Effector memory CD4-positive, alpha-beta T cell (primary cell): ENCODE data around the gene LRRC47.
"Not testable (repeated sequence)": the region's sequence is repeated elsewhere in the genome, so short reads cannot be mapped to it uniquely, and the experiment has no call there.

ENCODE experiments used
- DNase-seq, 3 donors: peaks; one replicate each; pipeline ENCODE4 v3.0.0-alpha.2; 2020
- H3K27ac ChIP-seq: 2 replicates; pipeline ENCODE4 v1.7.0; 2013; ENCODE audit warnings: mild to moderate bottlenecking, low read length, moderate library complexity; ENCODE audit not compliant: insufficient read depth, poor library complexity, severe bottlenecking
- H3K27me3 ChIP-seq: replicated peaks from 2 replicates; pipeline ENCODE4 v1.7.0; 2013; ENCODE audit warnings: mild to moderate bottlenecking, low read length; ENCODE audit not compliant: insufficient read depth, control insufficient read depth, poor library complexity, severe bottlenecking
- H3K36me3 ChIP-seq: 2 replicates; pipeline ENCODE4 v1.7.0; 2013; ENCODE audit warnings: mild to moderate bottlenecking, low read length, moderate library complexity; ENCODE audit not compliant: control insufficient read depth, insufficient read depth
- H3K4me1 ChIP-seq: 2 replicates; pipeline ENCODE4 v1.7.0; 2013; ENCODE audit warnings: low read length, mild to moderate bottlenecking; ENCODE audit not compliant: control insufficient read depth, insufficient read depth, poor library complexity, severe bottlenecking
- H3K4me3 ChIP-seq: 2 replicates; pipeline ENCODE4 v1.7.0; 2013; ENCODE audit warnings: low read length, low read depth, mild to moderate bottlenecking; ENCODE audit not compliant: insufficient read depth, poor library complexity, severe bottlenecking
- H3K9me3 ChIP-seq: 2 replicates; pipeline ENCODE4 v1.7.0; 2013; ENCODE audit warnings: mild to moderate bottlenecking, low read length, moderate library complexity; ENCODE audit not compliant: control insufficient read depth

The LRRC47 gene

DNA sequence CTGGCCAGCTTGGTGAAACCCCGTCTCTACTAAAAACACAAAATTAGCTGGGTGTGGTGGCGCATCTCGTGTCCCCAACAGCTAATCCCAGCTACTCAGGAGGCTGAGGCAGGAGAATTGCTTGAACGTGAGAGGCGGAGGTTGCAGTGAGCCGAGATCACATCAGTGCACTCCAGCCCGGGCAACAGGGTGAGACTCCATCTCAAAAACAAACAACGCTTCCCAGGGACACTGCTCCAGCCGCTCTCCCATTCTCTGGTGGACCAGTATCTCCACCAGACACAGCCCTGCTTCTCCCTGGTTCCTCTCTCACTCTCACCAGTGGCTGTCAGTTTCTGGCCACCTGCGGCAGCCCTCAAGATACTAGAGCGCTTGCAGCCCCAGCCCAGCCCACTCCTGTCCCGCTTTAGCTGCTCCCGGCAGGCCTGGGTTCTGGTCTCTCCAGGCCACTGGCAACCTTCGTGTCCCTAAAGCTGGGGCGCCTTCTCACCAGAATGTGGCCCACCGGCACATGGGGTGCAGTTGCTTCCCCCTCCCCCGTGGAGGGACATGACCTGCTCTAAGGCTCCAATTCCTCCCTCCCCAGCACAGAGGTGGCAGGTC is 20.9 kb upstream of the LRRC47 start:
- no peaks in the 10 kb centered on the region for H3K4me1 ChIP-seq
- H3K27ac ChIP-seq, result no peak overlapping the region
- DNase-seq, result no peak
- no peaks in the 10 kb centered on the region for H3K9me3 ChIP-seq
- peaks cover 24% of the 10 kb centered on the region for H3K36me3 ChIP-seq
- no peaks in the 10 kb centered on the region for H3K27me3 ChIP-seq
- H3K4me3 ChIP-seq, result no peak overlapping the region

- H3K4me3 ChIP-seq, result no peak overlapping the region
- H3K27me3 ChIP-seq, result no peaks in the 10 kb centered on the region
- no peak overlapping the region for H3K27ac ChIP-seq
- H3K9me3 ChIP-seq, result no peaks in the 10 kb centered on the region
- DNase-seq, result no peak
- peaks cover 20% of the 10 kb centered on the region for H3K36me3 ChIP-seq
- no peaks in the 10 kb centered on the region for H3K4me1 ChIP-seq
Observed at GRCh38 chr1:3816331-3817137, 20.2 kb upstream of the LRRC47 start.

DNA sequence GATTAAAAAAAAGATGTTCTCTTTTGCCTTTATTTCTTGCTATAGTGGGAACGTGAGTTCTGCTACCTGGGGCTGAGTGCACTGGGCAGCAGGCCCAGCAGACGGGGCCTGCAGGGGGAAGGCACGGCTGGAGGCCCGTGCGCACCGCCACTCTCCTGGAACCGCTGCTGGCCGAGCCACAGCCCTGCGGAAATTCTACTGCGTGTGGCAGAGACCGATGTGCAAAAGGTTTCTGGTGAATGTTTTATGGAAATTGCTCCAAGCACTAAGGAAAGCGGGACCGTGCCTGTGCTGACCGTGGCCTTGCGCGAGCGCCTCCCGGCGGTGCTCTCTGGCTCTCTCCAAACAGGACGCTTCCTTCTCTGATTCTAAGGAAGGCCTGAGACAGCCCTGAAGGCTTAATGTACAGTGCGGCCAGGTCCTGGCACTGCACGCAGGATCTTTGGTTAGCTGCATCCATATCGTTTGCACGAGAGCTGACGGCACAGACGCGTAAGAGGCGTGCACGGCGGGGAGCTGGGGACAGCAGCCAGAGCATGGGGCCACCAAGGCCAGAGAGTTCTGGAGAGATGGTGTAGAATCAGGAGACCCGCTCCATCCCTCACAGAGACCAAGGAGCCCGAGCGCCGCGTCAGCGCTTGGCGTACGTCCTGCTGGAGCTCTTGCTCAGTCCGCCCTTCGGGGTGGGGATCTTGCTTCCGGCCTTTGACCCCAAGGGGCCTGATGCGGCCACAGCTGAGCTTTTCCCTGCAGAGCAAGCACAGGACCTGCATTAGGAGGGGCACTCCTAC is 18.7 kb upstream of the LRRC47 start:
- Histone ChIP-seq H3K4me3 (no peak overlapping the region), H3K27me3 (no peaks in the 10 kb centered on the region), H3K36me3 (peaks cover 11% of the 10 kb centered on the region), H3K4me1 (no peaks in the 10 kb centered on the region), H3K9me3 (no peaks in the 10 kb centered on the region), H3K27ac (no peak overlapping the region)
- no peak for DNase-seq

GRCh38 chr1:3814065-3814464 is 17.8 kb upstream of the LRRC47 start:
- H3K36me3 ChIP-seq, result peaks cover 8% of the 10 kb centered on the region
- H3K9me3 ChIP-seq, result no peaks in the 10 kb centered on the region
- no peak overlapping the region for H3K4me3 ChIP-seq
- no peak for DNase-seq
- H3K27me3 ChIP-seq, result no peaks in the 10 kb centered on the region
- no peak overlapping the region for H3K27ac ChIP-seq
- no peaks in the 10 kb centered on the region for H3K4me1 ChIP-seq

DNA sequence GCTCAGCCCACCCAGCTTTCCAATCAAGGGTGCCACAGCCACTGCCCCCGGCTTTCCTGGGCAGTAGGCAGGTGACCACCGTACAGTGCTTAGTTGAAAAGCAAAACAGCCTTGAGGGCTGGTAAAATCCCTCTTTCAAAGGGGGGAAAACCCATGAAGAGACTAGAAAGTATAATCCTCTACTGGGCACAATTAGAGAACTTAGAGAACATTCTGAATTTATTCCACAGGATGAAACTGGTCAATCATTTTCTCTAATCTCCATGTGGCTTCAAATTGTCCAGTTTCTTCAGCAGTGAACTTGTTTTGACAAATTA is 15.3 kb upstream of the LRRC47 start:
- H3K4me1 ChIP-seq, result no peaks in the 10 kb centered on the region
- peaks cover 5% of the 10 kb centered on the region for H3K36me3 ChIP-seq
- no peak overlapping the region for H3K4me3 ChIP-seq
- no peak for DNase-seq
- no peaks in the 10 kb centered on the region for H3K9me3 ChIP-seq
- no peak overlapping the region for H3K27ac ChIP-seq
- no peaks in the 10 kb centered on the region for H3K27me3 ChIP-seq

DNA sequence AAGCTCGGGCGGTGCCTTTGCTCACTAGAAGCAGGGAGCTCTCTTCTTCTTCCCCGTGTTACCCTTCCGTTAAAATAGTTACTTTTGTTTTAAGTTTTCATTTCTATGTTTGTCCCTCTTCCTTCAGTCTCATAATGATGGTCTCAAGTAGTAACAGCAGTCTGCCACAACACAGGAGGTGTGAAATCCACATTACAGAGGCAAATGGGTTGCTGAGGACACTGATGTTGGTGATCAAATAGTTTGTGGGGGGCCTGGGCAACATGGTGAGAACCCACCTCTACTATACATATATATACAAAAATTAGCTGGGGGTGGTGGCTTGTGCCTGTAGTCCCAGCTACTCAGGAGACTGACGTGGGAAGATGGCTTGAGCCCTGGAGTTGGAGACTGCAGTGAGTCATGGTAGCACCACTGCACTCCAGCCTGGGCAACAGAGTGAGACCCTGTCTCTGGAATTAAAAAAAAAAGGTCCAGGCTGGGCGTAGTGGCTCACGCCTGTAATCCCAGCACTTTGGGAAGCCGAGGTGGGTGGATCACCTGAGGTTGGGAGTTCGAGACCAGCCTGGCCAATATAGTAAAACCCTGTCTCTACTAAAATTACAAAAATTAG is 14.0 kb upstream of the LRRC47 start:
- not testable (repeated sequence) for H3K27me3 ChIP-seq, H3K4me1 ChIP-seq, H3K4me3 ChIP-seq, DNase-seq, H3K27ac ChIP-seq, H3K9me3 ChIP-seq, H3K36me3 ChIP-seq

DNA sequence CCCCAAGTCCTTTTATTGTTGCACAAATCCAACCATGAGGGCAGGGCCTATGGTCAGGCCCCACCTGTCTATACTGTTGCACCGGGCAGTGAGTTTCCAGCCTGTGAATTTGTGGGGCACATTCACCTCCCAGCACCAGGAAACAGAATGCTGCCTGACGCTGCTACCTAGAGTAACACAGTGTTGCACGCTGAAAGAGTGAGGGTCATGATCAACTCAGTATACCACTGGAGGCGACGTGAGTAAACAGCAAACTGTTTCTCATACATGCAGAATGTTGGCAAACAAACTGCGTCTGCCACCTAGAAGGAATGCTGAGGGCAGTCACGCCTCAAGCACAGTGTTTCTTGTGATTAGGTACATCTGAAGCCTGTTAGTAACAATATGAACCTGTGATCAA is 13.4 kb upstream of the LRRC47 start:
- no peak for DNase-seq
- Histone ChIP-seq H3K4me1 (no peaks in the 10 kb centered on the region), H3K9me3 (no peaks in the 10 kb centered on the region), H3K27me3 (no peaks in the 10 kb centered on the region), H3K4me3 (no peak overlapping the region), H3K36me3 (peaks cover 5% of the 10 kb centered on the region), H3K27ac (no peak overlapping the region)

DNA sequence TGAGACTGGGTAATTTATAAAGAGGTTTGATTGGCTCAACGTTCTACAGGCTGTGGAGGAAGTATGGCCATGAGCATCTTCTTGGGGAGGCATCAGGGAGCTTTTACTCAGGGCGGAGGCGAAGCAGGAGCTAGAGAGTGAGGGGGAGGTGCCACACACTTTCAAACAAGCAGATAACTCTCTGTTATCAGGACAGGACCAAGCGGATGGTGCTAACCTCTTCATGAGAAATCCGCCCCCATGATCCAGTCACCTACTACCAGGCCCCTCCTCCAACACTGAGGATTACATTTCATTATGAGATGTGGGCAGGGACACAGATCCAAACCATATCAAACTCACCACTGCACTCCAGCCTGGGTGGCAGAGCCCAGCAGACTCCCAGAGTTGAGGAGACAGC is 11.5 kb upstream of the LRRC47 start:
- no peak overlapping the region for H3K27ac ChIP-seq

DNA sequence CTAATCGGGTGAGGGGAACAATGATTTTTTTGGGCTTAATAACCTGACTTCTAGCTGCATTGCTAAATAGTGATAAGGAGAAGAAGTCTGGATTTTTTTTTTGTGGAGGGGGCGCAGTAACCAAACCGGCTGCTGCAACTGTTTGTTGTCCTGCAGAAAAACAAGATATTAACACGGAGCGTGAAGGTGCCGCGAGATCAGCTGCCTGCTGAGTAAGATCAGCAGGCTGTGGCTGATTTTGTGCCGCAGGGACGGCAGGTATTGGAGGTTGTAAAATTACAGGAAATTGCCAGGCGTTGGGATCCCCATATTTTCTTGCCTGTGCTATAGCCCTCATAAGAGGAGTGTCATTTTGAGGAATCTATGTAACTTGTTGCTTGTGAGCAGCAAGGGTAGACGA is 8.7 kb upstream of the LRRC47 start:
- Histone ChIP-seq H3K27me3 (no peaks in the 10 kb centered on the region), H3K27ac (no peak overlapping the region), H3K36me3 (no peaks in the 10 kb centered on the region), H3K9me3 (no peaks in the 10 kb centered on the region), H3K4me3 (no peak overlapping the region), H3K4me1 (no peaks in the 10 kb centered on the region)
- DNase-seq, result no peak

More for the DNA sequence above, 11.5 kb upstream of the LRRC47 start:
- no peak for DNase-seq
- no peak overlapping the region for H3K4me3 ChIP-seq
- H3K4me1 ChIP-seq, result no peaks in the 10 kb centered on the region
- H3K9me3 ChIP-seq, result no peaks in the 10 kb centered on the region
- no peaks in the 10 kb centered on the region for H3K27me3 ChIP-seq
- H3K36me3 ChIP-seq, result no peaks in the 10 kb centered on the region

DNA sequence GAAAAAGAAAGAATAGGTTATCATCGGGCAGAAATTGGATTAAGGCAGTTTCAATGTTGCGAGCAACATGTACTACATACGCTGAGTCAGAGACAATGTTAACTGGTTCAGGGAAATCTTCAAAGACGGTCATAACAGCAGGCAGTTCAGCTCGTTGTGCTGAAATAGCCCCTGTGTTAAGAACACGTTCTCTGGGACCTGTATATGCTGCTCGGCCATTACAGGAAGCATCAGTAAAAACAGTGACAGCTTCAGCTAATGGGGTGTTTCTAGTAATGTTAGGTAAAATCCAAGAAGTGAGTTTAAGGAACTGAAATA is 8.3 kb upstream of the LRRC47 start:
- not testable (repeated sequence) for H3K4me1 ChIP-seq, H3K27me3 ChIP-seq, H3K4me3 ChIP-seq, H3K27ac ChIP-seq, DNase-seq, H3K9me3 ChIP-seq, H3K36me3 ChIP-seq
